GM19043 (cell line): ENCODE measurements around the gene FRMD4B.

Source experiments
- ATAC-seq: cut with Tn5 transposase; IDR thresholded peaks from one replicate; pipeline ENCODE4 v1.9.1; 2021; ENCODE audit warnings: low read depth; ENCODE audit not compliant: unreplicated experiment

FRMD4B gene

GRCh38 chr3:69406163-69406562 is 20.3 kb upstream of the FRMD4B start:
- no peak for ATAC-seq

GRCh38 chr3:69405067-69405466 is 19.2 kb upstream of the FRMD4B start:
- ATAC-seq: no peak

GRCh38 chr3:69403454-69403853 is 17.6 kb upstream of the FRMD4B start:
- no peak for ATAC-seq

- no peak for ATAC-seq
These were observed 14.8 kb upstream of the FRMD4B start for GRCh38 chr3:69400683-69401082.

- ATAC-seq: no peak
These were observed 7.0 kb upstream of the FRMD4B start for GRCh38 chr3:69392850-69393249.

GRCh38 chr3:69392415-69392814 is 6.5 kb upstream of the FRMD4B start:
- no peak for ATAC-seq

- ATAC-seq: no peak
These were observed 5.7 kb upstream of the FRMD4B start for GRCh38 chr3:69391554-69391953.

GRCh38 chr3:69390771-69391170 is 4.9 kb upstream of the FRMD4B start:
- no peak for ATAC-seq

GRCh38 chr3:69389520-69390248 is 3.8 kb upstream of the FRMD4B start:
- ATAC-seq: no peak

GRCh38 chr3:69388241-69388640 is 2.4 kb upstream of the FRMD4B start:
- no peak for ATAC-seq

- no peak for ATAC-seq
These were observed 883 bp upstream of the FRMD4B start for GRCh38 chr3:69386556-69387385.

GRCh38 chr3:69385123-69385722 is 665 bp downstream of the FRMD4B start:
- no peak for ATAC-seq

GRCh38 chr3:69384326-69384725 is 1.6 kb downstream of the FRMD4B start:
- ATAC-seq: no peak

- no peak for ATAC-seq
These were observed 6.2 kb downstream of the FRMD4B start for GRCh38 chr3:69379661-69380060.

GRCh38 chr3:69378112-69378802 is 7.6 kb downstream of the FRMD4B start:
- no peak for ATAC-seq

GRCh38 chr3:69377262-69377661 is 8.6 kb downstream of the FRMD4B start:
- no peak for ATAC-seq

GRCh38 chr3:69376731-69377130 is 9.2 kb downstream of the FRMD4B start:
- ATAC-seq: no peak

- no peak for ATAC-seq
These were observed 14.1 kb downstream of the FRMD4B start for GRCh38 chr3:69371816-69372215.

- ATAC-seq: no peak
These were observed 15.0 kb downstream of the FRMD4B start for GRCh38 chr3:69370901-69371301.

GRCh38 chr3:69370156-69370883 is 15.6 kb downstream of the FRMD4B start:
- no peak for ATAC-seq
